GM23338 (cell line): ENCODE results near the gene IL22RA2. TPM values are rescaled to one million over a fixed set of nuclear protein-coding genes. Genes with fewer than 3 reads are reported as not detected.

Experiments
- ATAC-seq: fragments of 200-7000 bp; cut with Tn5 transposase; 3 replicates; pipeline ENCODE4 v1.9.1; 2020
- DNase-seq: peaks from one replicate; pipeline ENCODE4 v3.0.0-alpha.2; 2015; ENCODE audit warnings: low spot score
- H2AFZ ChIP-seq: fragments of 200-600 bp; sonication (generic); 2 replicates; pipeline ENCODE4 v1.8.0; 2016; ENCODE audit warnings: antibody characterized with exemption, mild to moderate bottlenecking, moderate library complexity
- H3F3A ChIP-seq: fragments of 200-600 bp; sonication (generic); replicated peaks from 2 replicates; pipeline ENCODE4 v1.8.0; 2017; ENCODE audit warnings: antibody characterized with exemption, mixed run types, low read depth
- H3K27ac ChIP-seq: fragments of 200-600 bp; sonication (generic); 2 replicates; pipeline ENCODE4 v1.6.1; 2016; ENCODE audit warnings: low read depth
- H3K27me3 ChIP-seq: fragments of 200-600 bp; sonication (generic); 2 replicates; pipeline ENCODE4 v1.8.0; 2016; ENCODE audit warnings: mild to moderate bottlenecking, mixed run types, moderate library complexity; ENCODE audit not compliant: insufficient read depth
- H3K36me3 ChIP-seq: fragments of 200-600 bp; sonication (generic); 2 replicates; pipeline ENCODE4 v1.8.0; 2016; ENCODE audit warnings: mild to moderate bottlenecking; ENCODE audit not compliant: insufficient read depth
- H3K4me1 ChIP-seq: fragments of 200-600 bp; sonication (generic); 2 replicates; pipeline ENCODE4 v1.8.0; 2016; ENCODE audit warnings: mild to moderate bottlenecking, moderate library complexity; ENCODE audit not compliant: insufficient read depth
- H3K4me2 ChIP-seq: fragments of 200-600 bp; sonication (generic); 2 replicates; pipeline ENCODE4 v1.7.1; 2017; ENCODE audit warnings: mixed run types
- H3K4me3 ChIP-seq: fragments of 200-600 bp; sonication (generic); 2 replicates; pipeline ENCODE4 v1.6.1; 2016; ENCODE audit warnings: mixed run types
- H3K79me2 ChIP-seq: fragments of 200-600 bp; sonication (generic); replicated peaks from 2 replicates; pipeline ENCODE4 v1.8.0; 2017; ENCODE audit warnings: mild to moderate bottlenecking; ENCODE audit not compliant: insufficient read depth
- H3K9me2 ChIP-seq: fragments of 200-600 bp; sonication (generic); 2 replicates; pipeline ENCODE4 v1.8.0; 2017; ENCODE audit not compliant: insufficient read depth
- H4K20me1 ChIP-seq: fragments of 200-600 bp; sonication (generic); replicated peaks from 2 replicates; pipeline ENCODE4 v1.8.0; 2017; ENCODE audit warnings: mild to moderate bottlenecking; ENCODE audit not compliant: insufficient read depth
- H3K27ac Mint-ChIP-seq: 2 replicates; pipeline ENCODE4 v1.8.0; 2020; ENCODE audit warnings: inconsistent platforms, mild to moderate bottlenecking, moderate library complexity, mixed read lengths
- H3K27me3 Mint-ChIP-seq: 3 replicates; pipeline ENCODE4 v1.8.0; 2022; ENCODE audit warnings: low read depth, mild to moderate bottlenecking, moderate library complexity, mixed read lengths, inconsistent platforms; ENCODE audit not compliant: insufficient read depth, poor library complexity
- H3K36me3 Mint-ChIP-seq: 3 replicates; pipeline ENCODE4 v1.8.0; 2021; ENCODE audit warnings: low read depth, mild to moderate bottlenecking, inconsistent platforms, moderate library complexity, mixed read lengths
- H3K4me1 Mint-ChIP-seq: 3 replicates; pipeline ENCODE4 v1.8.0; 2020; ENCODE audit warnings: mild to moderate bottlenecking, inconsistent platforms, mixed read lengths
- H3K4me3 Mint-ChIP-seq: 3 replicates; pipeline ENCODE4 v1.8.0; 2021; ENCODE audit warnings: moderate library complexity, mild to moderate bottlenecking, inconsistent platforms, mixed read lengths
- H3K9me3 Mint-ChIP-seq: 3 replicates; pipeline ENCODE4 v1.8.0; 2020; ENCODE audit warnings: moderate library complexity, mild to moderate bottlenecking, inconsistent platforms, mixed read lengths
- CREB1 ChIP-seq: fragments of 250-450 bp; sonication (Bioruptor Pico); IDR thresholded peaks from 2 replicates; pipeline ENCODE4 v1.5.0; 2020; ENCODE audit warnings: low read depth, mild to moderate bottlenecking, moderate library complexity
- CTCF ChIP-seq, 2 experiments: fragments of 200-600 bp in 1 of 2; sonication (generic) in 1 of 2; conservative IDR thresholded peaks; 2 replicates each; pipeline versions ENCODE4 v1.5.1 to v1.6.1; 2016 to 2017; ENCODE audit warnings: antibody characterized with exemption in 2 of 2, low read depth in 2 of 2, mild to moderate bottlenecking in 2 of 2, moderate library complexity in 1 of 2
- ETS1 ChIP-seq: IDR thresholded peaks from 2 replicates; pipeline ENCODE4 v1.6.1; 2016; ENCODE audit warnings: antibody characterized with exemption
- EZH2 ChIP-seq: fragments of 200-600 bp; sonication (generic); IDR thresholded peaks from one replicate; pipeline ENCODE4 v1.8.0; 2017; ENCODE audit warnings: antibody characterized with exemption, mild to moderate bottlenecking, low read depth; ENCODE audit not compliant: unreplicated experiment
- EZH2phosphoT487 ChIP-seq: fragments of 200-600 bp; sonication (generic); IDR thresholded peaks from one replicate; pipeline ENCODE4 v1.8.1; 2018; ENCODE audit warnings: antibody characterized with exemption; ENCODE audit not compliant: unreplicated experiment
- JUNB ChIP-seq: IDR thresholded peaks from one replicate; pipeline ENCODE4 v1.6.1; 2016; ENCODE audit warnings: antibody characterized with exemption; ENCODE audit not compliant: unreplicated experiment
- NANOG ChIP-seq: IDR thresholded peaks from 2 replicates; pipeline ENCODE4 v1.6.1; 2016; ENCODE audit warnings: antibody characterized with exemption, borderline replicate concordance
- POLR2AphosphoS5 ChIP-seq: IDR thresholded peaks from 2 replicates; pipeline ENCODE4 v1.6.1; 2016; ENCODE audit warnings: antibody characterized with exemption, low read depth
- REST ChIP-seq: IDR thresholded peaks from one replicate; pipeline ENCODE4 v1.6.1; 2018; ENCODE audit warnings: antibody characterized with exemption; ENCODE audit not compliant: unreplicated experiment
- STAT1 ChIP-seq: IDR thresholded peaks from one replicate; pipeline ENCODE4 v1.6.1; 2016; ENCODE audit warnings: antibody characterized with exemption; ENCODE audit not compliant: unreplicated experiment
- ZNF114 ChIP-seq: fragments of 250-450 bp; sonication (Bioruptor Pico); IDR thresholded peaks from 2 replicates; pipeline ENCODE4 v1.5.0; 2020; ENCODE audit warnings: mild to moderate bottlenecking, moderate library complexity
- ZNF331 ChIP-seq: fragments of 250-450 bp; sonication (Bioruptor Pico); IDR thresholded peaks from 2 replicates; pipeline ENCODE4 v1.5.0; 2020; ENCODE audit warnings: low read depth, mild to moderate bottlenecking, moderate library complexity
- ZNF462 ChIP-seq: fragments of 250-450 bp; sonication (Bioruptor Pico); IDR thresholded peaks from 2 replicates; pipeline ENCODE4 v1.5.0; 2020; ENCODE audit warnings: mild to moderate bottlenecking, moderate library complexity
- polyA plus RNA-seq: library from polyadenylated mRNA; unstranded; fragments of >200 nt; fragmentation: Nextera tagmentation; extraction: Ambion mirVana; gene quantifications from 2 replicates; pipeline ENCODE4 v1.2.1, GENCODE V29; 2016
- total RNA-seq: library from RNA; depleted of rRNA; stranded (reverse); fragments of >200 nt; shearing (Covaris generic); gene quantifications from 2 replicates; pipeline ENCODE4 v1.2.3, GENCODE V29; 2014

Gene IL22RA2
- total and polyA plus RNA-seq, 2 experiments from 2014 or later, result not detected

- H3K9me3 Mint-ChIP-seq, result peaks cover 45% of the 10 kb centered on the region
- H3K36me3 Mint-ChIP-seq, result peaks cover 23% of the 10 kb centered on the region; the same call in 2 of the 3 replicates
- no peaks in the 10 kb centered on the region for H4K20me1 ChIP-seq
- H3K27me3 Mint-ChIP-seq, result peaks cover 2% of the 10 kb centered on the region
- no peak overlapping the region for H3K4me2 ChIP-seq
- ATAC-seq (no peak), DNase-seq (no peak)
- no peak overlapping the region for H3K4me3 Mint-ChIP-seq
- no peaks in the 10 kb centered on the region for H3K27me3 ChIP-seq
- H3K36me3 ChIP-seq, result no peaks in the 10 kb centered on the region
- no peaks in the 10 kb centered on the region for H3K79me2 ChIP-seq
- TF ChIP-seq CREB1 (CRISPR knock-in tag) (no peak), ETS1 (no peak), ZNF114 (CRISPR knock-in tag) (no peak), NANOG (no peak), EZH2phosphoT487 (no peak), CTCF (conservative IDR thresholded peaks at IDR 0.05; ENCODE audit: low read depth in 2 of 2) (no peak), JUNB (no peak), STAT1 (no peak), ZNF462 (no peak), EZH2 (no peak), POLR2AphosphoS5 (no peak), REST (no peak), ZNF331 (CRISPR knock-in tag) (no peak)
- no peaks in the 10 kb centered on the region for H3F3A ChIP-seq
- H3K9me2 ChIP-seq, result peaks cover 12% of the 10 kb centered on the region; the same call in 1 of the 2 replicates
- no peak overlapping the region for H2AFZ ChIP-seq
- no peak overlapping the region for H3K27ac Mint-ChIP-seq
- H3K4me3 ChIP-seq, result no peak overlapping the region
- peaks cover 15% of the 10 kb centered on the region for H3K4me1 Mint-ChIP-seq
- H3K4me1 ChIP-seq, result peaks cover 22% of the 10 kb centered on the region
- no peak overlapping the region for H3K27ac ChIP-seq
Measured at GRCh38 chr6:137175868-137176245, 2.4 kb upstream of the IL22RA2 start.
